Vagina (tissue), 2 donors: Measurements from ENCODE around the gene SH3TC2. TPM values are rescaled to one million over a fixed set of nuclear protein-coding genes. Genes with fewer than 3 reads are reported as not detected.

Experiments
- DNase-seq, 2 donors: peaks; one replicate each; pipeline ENCODE4 v3.0.0-alpha.2; 2017; ENCODE audit errors: extremely low spot score in 2 of 2
- H3K27ac ChIP-seq: fragments of 200-600 bp; sonication (generic); one replicate; pipeline ENCODE4 v1.5.1; 2019
- H3K27me3 ChIP-seq: fragments of 200-600 bp; sonication (generic); one replicate; pipeline ENCODE4 v1.5.1; 2019
- H3K36me3 ChIP-seq, 2 donors: fragments of 200-600 bp; sonication (generic); one replicate each; pipeline ENCODE4 v1.5.1; 2017 to 2019
- H3K4me1 ChIP-seq: fragments of 200-600 bp; sonication (generic); one replicate; pipeline ENCODE4 v1.5.1; 2019
- H3K4me3 ChIP-seq, 2 donors: fragments of 200-600 bp; sonication (generic); 1 replicate in 1 of 2; 2 replicates in 1 of 2; pipeline ENCODE4 v1.5.1; 2016 to 2019
- H3K9me3 ChIP-seq: fragments of 200-600 bp; sonication (generic); one replicate; pipeline ENCODE4 v1.5.1; 2019
- CTCF ChIP-seq, 3 experiments: fragments of 450-650 bp in 2 of 3; fragments of 200-600 bp in 1 of 3; sonication (generic) in 1 of 3; IDR thresholded peaks; one replicate each; pipeline ENCODE4 v1.5.1; 2017 to 2019; ENCODE audit warnings: antibody characterized with exemption in 3 of 3, mild to moderate bottlenecking in 2 of 3, moderate library complexity in 2 of 3
- POLR2A ChIP-seq, 2 donors: fragments of 450-650 bp; IDR thresholded peaks; one replicate each; pipeline ENCODE4 v1.6.1; 2017; ENCODE audit warnings: antibody characterized with exemption in 2 of 2, mild to moderate bottlenecking in 2 of 2, moderate library complexity in 2 of 2
- POLR2AphosphoS5 ChIP-seq, 2 donors: sonication (generic); formaldehyde crosslinking; IDR thresholded peaks; one replicate each; pipeline ENCODE4 v1.9.0; 2017; ENCODE audit warnings: antibody characterized with exemption in 2 of 2, mild to moderate bottlenecking in 2 of 2, low read depth in 1 of 2; ENCODE audit not compliant: insufficient read depth in 1 of 2
- intact Hi-C: fragments of 100-400 bp; cut with DNase I; formaldehyde crosslinking; loops from one replicate; pipeline ENCODE4 v1.15.1; 2023
- total RNA-seq: library from RNA; depleted of rRNA; stranded (reverse); fragments of >200 nt; gene quantifications from one replicate; pipeline ENCODE4 v1.2.3, GENCODE V29; 2016

Gene SH3TC2
- total RNA-seq, 1 donor from 2014 or later = 2.0 TPM

GRCh38 chr5:148969291-148969690 is 93.6 kb downstream of the SH3TC2 start:
- Histone ChIP-seq H3K36me3 (no peaks in the 10 kb centered on the region), H3K4me1 (peaks cover 56% of the 10 kb centered on the region), H3K9me3 (no peaks in the 10 kb centered on the region), H3K4me3 (no peak overlapping the region), H3K27me3 (no peaks in the 10 kb centered on the region), H3K27ac (peak overlapping the region; percentile 26)
- intact Hi-C loops = no loop called here
- DNase-seq = peak in 1 of 2 donors; percentile 20
- no peak for TF ChIP-seq CTCF (IDR thresholded peaks at IDR 0.05)

- intact Hi-C loops = no loop called here
- peak in 1 of 2 donors; percentile 71 for DNase-seq
- Histone ChIP-seq H3K9me3 (no peaks in the 10 kb centered on the region), H3K27ac (peak overlapping the region; percentile 2), H3K36me3 (no peaks in the 10 kb centered on the region), H3K4me3 (no peak overlapping the region), H3K4me1 (peaks cover 47% of the 10 kb centered on the region), H3K27me3 (no peaks in the 10 kb centered on the region)
- no peak for TF ChIP-seq POLR2AphosphoS5 (IDR thresholded peaks at IDR 0.05; ENCODE audit: insufficient read depth in 1 of 2, low read depth in 1 of 2)
- no peak for TF ChIP-seq POLR2A (IDR thresholded peaks at IDR 0.05)
- no peak for TF ChIP-seq CTCF (IDR thresholded peaks at IDR 0.05)
Measured at GRCh38 chr5:148968311-148968710, 94.6 kb downstream of the SH3TC2 start.

GRCh38 chr5:148967783-148968182 is 95.1 kb downstream of the SH3TC2 start:
- Histone ChIP-seq H3K4me3 (no peak overlapping the region), H3K27me3 (no peaks in the 10 kb centered on the region), H3K4me1 (peaks cover 43% of the 10 kb centered on the region), H3K9me3 (no peaks in the 10 kb centered on the region), H3K27ac (peak overlapping the region; percentile 2), H3K36me3 (no peaks in the 10 kb centered on the region)
- TF ChIP-seq POLR2A (IDR thresholded peaks at IDR 0.05) (no peak), CTCF (IDR thresholded peaks at IDR 0.05) (no peak), POLR2AphosphoS5 (IDR thresholded peaks at IDR 0.05; ENCODE audit: insufficient read depth in 1 of 2, low read depth in 1 of 2) (no peak)
- peak in 1 of 2 donors; percentile 65 for DNase-seq
- intact Hi-C loops = no loop called here

- Histone ChIP-seq H3K27me3 (no peaks in the 10 kb centered on the region), H3K9me3 (no peaks in the 10 kb centered on the region), H3K36me3 (no peaks in the 10 kb centered on the region), H3K27ac (peak overlapping the region; percentile 42), H3K4me3 (no peak overlapping the region), H3K4me1 (peaks cover 34% of the 10 kb centered on the region)
- peak in 1 of 2 donors; percentile 8 for DNase-seq
- intact Hi-C loops = no loop called here
- no peak for TF ChIP-seq POLR2AphosphoS5 (IDR thresholded peaks at IDR 0.05; ENCODE audit: insufficient read depth in 1 of 2, low read depth in 1 of 2)
- TF ChIP-seq POLR2A (IDR thresholded peaks at IDR 0.05) = no peak
- TF ChIP-seq CTCF (IDR thresholded peaks at IDR 0.05) = no peak
Measured at GRCh38 chr5:148966938-148967337, 95.9 kb downstream of the SH3TC2 start.

- intact Hi-C loops = no loop called here
Measured at GRCh38 chr5:148966348-148966747, 96.5 kb downstream of the SH3TC2 start.

More at GRCh38 chr5:148966348-148966747, 96.5 kb downstream of the SH3TC2 start:
- TF ChIP-seq POLR2AphosphoS5 (IDR thresholded peaks at IDR 0.05; ENCODE audit: insufficient read depth in 1 of 2, low read depth in 1 of 2) (peak in 1 of 2 donors; percentile 5), POLR2A (IDR thresholded peaks at IDR 0.05) (no peak)
- no peaks in the 10 kb centered on the region for H3K9me3 ChIP-seq
- no peaks in the 10 kb centered on the region for H3K36me3 ChIP-seq
- peak in 1 of 2 donors; percentile 80 for DNase-seq
- peaks cover 33% of the 10 kb centered on the region for H3K4me1 ChIP-seq
- H3K27me3 ChIP-seq = no peaks in the 10 kb centered on the region
- no peak overlapping the region for H3K4me3 ChIP-seq
- H3K27ac ChIP-seq = peak overlapping the region; percentile 42
